HEK293 (cell line): ENCODE results near the gene PSME4.

Experiments
- CTCF ChIA-PET: fragments of 350-600 bp; formaldehyde crosslinking; extraction: SDS; loops from one replicate; lab custom pipeline; 2021; ENCODE audit warnings: antibody characterized with exemption; lab: Yijun Ruan, JAX
- POLR2A ChIA-PET: fragments of 300-600 bp; formaldehyde crosslinking; extraction: SDS; loops from one replicate; lab custom pipeline; 2020; ENCODE audit warnings: antibody characterized with exemption, inconsistent platforms; lab: Yijun Ruan, JAX
- H3K27ac ChIP-seq: fragments of 200-500 bp; sonication (Bioruptor generic); 2 replicates; pipeline ENCODE4 v1.5.1; 2014; ENCODE audit warnings: low read depth, low read length, control low read depth, inconsistent platforms; ENCODE audit errors: extremely low read depth
- H3K36me3 ChIP-seq, 2 experiments: fragments of 200-500 bp in 1 of 2; sonication (Bioruptor generic) in 1 of 2; 1 replicate in 1 of 2; 2 replicates in 1 of 2; pipeline ENCODE4 v1.5.1; 2014 to 2017; ENCODE audit warnings: inconsistent platforms in 2 of 2, low read length in 2 of 2; ENCODE audit not compliant: control insufficient read depth in 2 of 2, insufficient read depth in 1 of 2
- H3K4me1 ChIP-seq: fragments of 200-500 bp; sonication (Bioruptor generic); 2 replicates; pipeline ENCODE4 v1.5.1; 2014; ENCODE audit warnings: mild to moderate bottlenecking, low read length, inconsistent platforms; ENCODE audit not compliant: control insufficient read depth, insufficient read depth
- H3K4me3 ChIP-seq: 2 replicates; pipeline ENCODE4 v1.5.1; 2011; ENCODE audit warnings: low read depth, mild to moderate bottlenecking, control low read depth, low read length, moderate library complexity
- H3K9me3 ChIP-seq: fragments of 200-500 bp; sonication (Bioruptor generic); 2 replicates; pipeline ENCODE4 v1.5.1; 2014; ENCODE audit warnings: low read depth, low read length, inconsistent platforms; ENCODE audit not compliant: control insufficient read depth, insufficient read depth
- ATF2 ChIP-seq: fragments of 450-650 bp; formaldehyde crosslinking; IDR thresholded peaks from 2 replicates; pipeline ENCODE4 v1.5.1; 2016; ENCODE audit warnings: missing biosample characterization, missing genetic modification characterization, low read depth
- CTCF ChIP-seq: fragments of 450-650 bp; formaldehyde crosslinking; IDR thresholded peaks from 2 replicates; pipeline ENCODE4 v1.5.1; 2016; ENCODE audit warnings: missing biosample characterization, missing genetic modification characterization
- EGR2 ChIP-seq: fragments of 450-650 bp; formaldehyde crosslinking; IDR thresholded peaks from 2 replicates; pipeline ENCODE4 v1.5.1; 2016; ENCODE audit warnings: low read depth, missing biosample characterization, missing genetic modification characterization
- KLF1 ChIP-seq: fragments of 450-650 bp; formaldehyde crosslinking; IDR thresholded peaks from 2 replicates; pipeline ENCODE4 v1.5.1; 2016; ENCODE audit warnings: missing biosample characterization, missing genetic modification characterization
- MEIS1 ChIP-seq: sonication (generic); formaldehyde crosslinking; IDR thresholded peaks from 2 replicates; pipeline ENCODE4 v1.8.1; 2022; ENCODE audit warnings: missing genetic modification reagents, mild to moderate bottlenecking, borderline replicate concordance
- PRDM4 ChIP-seq: fragments of 450-650 bp; formaldehyde crosslinking; IDR thresholded peaks from 2 replicates; pipeline ENCODE4 v1.5.1; 2017; ENCODE audit warnings: missing biosample characterization, missing genetic modification characterization
- REPIN1 ChIP-seq: fragments of 450-650 bp; formaldehyde crosslinking; IDR thresholded peaks from 2 replicates; pipeline ENCODE4 v1.5.1; 2017; ENCODE audit warnings: missing biosample characterization, missing genetic modification characterization, low read depth
- SCRT1 ChIP-seq: fragments of 450-650 bp; formaldehyde crosslinking; IDR thresholded peaks from 2 replicates; pipeline ENCODE4 v1.5.1; 2016; ENCODE audit warnings: missing biosample characterization, missing genetic modification characterization, borderline replicate concordance
- SP7 ChIP-seq: fragments of 450-650 bp; formaldehyde crosslinking; IDR thresholded peaks from 2 replicates; pipeline ENCODE4 v1.5.1; 2016; ENCODE audit warnings: missing biosample characterization, missing genetic modification characterization
- TCF7L2 ChIP-seq: IDR thresholded peaks from 2 replicates; pipeline ENCODE4 v1.6.1; 2011; ENCODE audit warnings: low read depth, mild to moderate bottlenecking, inconsistent platforms, low read length, moderate library complexity, borderline replicate concordance
- TRIM28 ChIP-seq: IDR thresholded peaks from 2 replicates; pipeline ENCODE4 v1.6.1; 2011; ENCODE audit warnings: low read length, control low read depth, borderline replicate concordance
- ZBTB48 ChIP-seq: fragments of 450-650 bp; formaldehyde crosslinking; IDR thresholded peaks from 2 replicates; pipeline ENCODE4 v1.5.1; 2016; ENCODE audit warnings: missing biosample characterization, missing genetic modification characterization
- ZFP37 ChIP-seq: fragments of 450-650 bp; formaldehyde crosslinking; IDR thresholded peaks from 2 replicates; pipeline ENCODE4 v1.5.1; 2016; ENCODE audit warnings: missing biosample characterization, missing genetic modification characterization
- ZFP41 ChIP-seq: fragments of 450-650 bp; formaldehyde crosslinking; IDR thresholded peaks from 2 replicates; pipeline ENCODE4 v1.5.1; 2016; ENCODE audit warnings: missing biosample characterization, missing genetic modification characterization, borderline replicate concordance
- ZFP69B ChIP-seq: fragments of 450-650 bp; formaldehyde crosslinking; IDR thresholded peaks from 2 replicates; pipeline ENCODE4 v1.5.1; 2016; ENCODE audit warnings: missing biosample characterization, missing genetic modification characterization
- ZNF10 ChIP-seq: fragments of 450-650 bp; formaldehyde crosslinking; IDR thresholded peaks from 2 replicates; pipeline ENCODE4 v1.5.1; 2017; ENCODE audit warnings: missing biosample characterization, missing genetic modification characterization
- ZNF132 ChIP-seq: fragments of 450-650 bp; formaldehyde crosslinking; IDR thresholded peaks from 2 replicates; pipeline ENCODE4 v1.5.1; 2017; ENCODE audit warnings: missing biosample characterization, missing genetic modification characterization, borderline replicate concordance
- ZNF155 ChIP-seq: fragments of 450-650 bp; formaldehyde crosslinking; IDR thresholded peaks from 2 replicates; pipeline ENCODE4 v1.5.1; 2016; ENCODE audit warnings: missing biosample characterization, missing genetic modification characterization
- ZNF266 ChIP-seq: fragments of 450-650 bp; formaldehyde crosslinking; IDR thresholded peaks from 2 replicates; pipeline ENCODE4 v1.5.1; 2016; ENCODE audit warnings: missing biosample characterization, missing genetic modification characterization, low read depth
- ZNF302 ChIP-seq: fragments of 450-650 bp; formaldehyde crosslinking; IDR thresholded peaks from 2 replicates; pipeline ENCODE4 v1.5.1; 2016; ENCODE audit warnings: missing biosample characterization, missing genetic modification characterization, low read depth
- ZNF416 ChIP-seq: fragments of 450-650 bp; formaldehyde crosslinking; IDR thresholded peaks from 2 replicates; pipeline ENCODE4 v1.5.1; 2016; ENCODE audit warnings: missing biosample characterization, missing genetic modification characterization
- ZNF488 ChIP-seq: fragments of 450-650 bp; formaldehyde crosslinking; IDR thresholded peaks from 2 replicates; pipeline ENCODE4 v1.5.1; 2016; ENCODE audit warnings: missing biosample characterization, missing genetic modification characterization
- ZNF501 ChIP-seq: fragments of 450-650 bp; formaldehyde crosslinking; IDR thresholded peaks from 2 replicates; pipeline ENCODE4 v1.5.1; 2016; ENCODE audit warnings: missing biosample characterization, missing genetic modification characterization
- ZNF510 ChIP-seq: fragments of 450-650 bp; formaldehyde crosslinking; IDR thresholded peaks from 2 replicates; pipeline ENCODE4 v1.5.1; 2018; ENCODE audit warnings: mild to moderate bottlenecking, missing genetic modification characterization, missing biosample characterization; ENCODE audit not compliant: insufficient replicate concordance
- ZNF585B ChIP-seq: fragments of 450-650 bp; formaldehyde crosslinking; IDR thresholded peaks from 2 replicates; pipeline ENCODE4 v1.5.1; 2016; ENCODE audit warnings: missing biosample characterization, missing genetic modification characterization
- ZNF626 ChIP-seq: fragments of 450-650 bp; sonication (Bioruptor Pico); formaldehyde crosslinking; IDR thresholded peaks from 2 replicates; pipeline ENCODE4 v1.5.1; 2018; ENCODE audit warnings: missing biosample characterization, missing genetic modification characterization, inconsistent platforms
- ZNF629 ChIP-seq: fragments of 450-650 bp; formaldehyde crosslinking; IDR thresholded peaks from 2 replicates; pipeline ENCODE4 v1.5.1; 2017; ENCODE audit warnings: missing biosample characterization, missing genetic modification characterization
- ZNF658 ChIP-seq: fragments of 450-650 bp; formaldehyde crosslinking; IDR thresholded peaks from 2 replicates; pipeline ENCODE4; 2016; ENCODE audit warnings: missing biosample characterization, missing genetic modification characterization
- ZNF664 ChIP-seq: fragments of 450-650 bp; formaldehyde crosslinking; IDR thresholded peaks from 2 replicates; pipeline ENCODE4 v1.5.1; 2016; ENCODE audit warnings: missing biosample characterization, missing genetic modification characterization
- ZNF677 ChIP-seq: fragments of 450-650 bp; IDR thresholded peaks from 2 replicates; pipeline ENCODE4 v1.5.0; 2018; ENCODE audit warnings: missing biosample characterization, mild to moderate bottlenecking, missing genetic modification characterization, moderate library complexity
- ZNF776 ChIP-seq: fragments of 450-650 bp; formaldehyde crosslinking; IDR thresholded peaks from 2 replicates; pipeline ENCODE4 v1.5.0; 2017; ENCODE audit warnings: missing biosample characterization, missing genetic modification characterization, borderline replicate concordance
- ZNF843 ChIP-seq: fragments of 450-650 bp; formaldehyde crosslinking; IDR thresholded peaks from 2 replicates; pipeline ENCODE4 v1.5.1; 2016; ENCODE audit warnings: missing biosample characterization, missing genetic modification characterization
- TF ChIP-seq, protein P1 (sequence below): fragments of 450-650 bp; formaldehyde crosslinking; IDR thresholded peaks from 2 replicates; pipeline ENCODE4 v1.5.1; 2017; ENCODE audit warnings: missing biosample characterization, missing genetic modification characterization

Gene PSME4

DNA sequence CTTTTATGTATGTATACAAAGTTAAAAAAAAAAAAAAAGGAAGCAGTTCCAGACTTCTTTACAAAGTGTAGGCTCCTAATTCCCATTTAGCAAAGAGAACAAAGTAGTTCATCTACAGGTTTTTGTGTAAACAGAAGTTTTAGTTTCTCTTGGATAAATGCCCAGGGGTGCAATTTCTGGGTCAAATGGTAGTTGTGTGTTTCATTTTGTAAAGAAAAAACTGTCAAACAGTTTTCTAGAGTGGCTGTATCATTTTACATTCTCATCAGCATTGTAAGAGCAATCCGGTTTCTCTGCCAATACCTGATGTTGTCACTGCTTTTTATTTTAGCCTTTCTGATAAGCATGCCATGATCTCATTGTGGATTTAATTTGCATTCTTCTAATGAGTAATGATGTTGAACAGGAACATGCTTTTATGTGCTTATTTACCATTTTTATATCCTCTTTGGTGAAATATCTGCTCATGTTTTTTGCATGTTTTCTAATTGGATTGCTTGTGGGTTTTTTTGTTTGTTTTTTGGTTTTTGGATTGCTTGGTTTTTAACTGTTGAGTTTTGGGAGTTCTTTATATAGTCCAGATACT lies 16.6 kb upstream of the PSME4 start:
- Histone ChIP-seq H3K4me3 (no peak overlapping the region), H3K27ac (peak overlapping the region; percentile 72; the same call in 1 of the 2 replicates), H3K9me3 (no peaks in the 10 kb centered on the region), H3K36me3 (no peaks in the 10 kb centered on the region), H3K4me1 (peaks cover 17% of the 10 kb centered on the region)
- ChIA-PET POLR2A (no interaction called here), CTCF (no interaction called here)
- TF ChIP-seq TCF7L2 (0 out of 2 replicates have a peak, but pooled peaks have one; percentile 23), ZFP41 (no peak), ZNF776 (tag by site-specific recombination) (no peak), ZNF843 (tag by site-specific recombination) (peak; percentile 97), TRIM28 (peak; percentile 80; the same call in 1 of the 2 replicates), ATF2 (tag by site-specific recombination) (peak; percentile 84), ZNF629 (tag by site-specific recombination) (peak; percentile 96), EGR2 (no peak), ZNF626 (tag by site-specific recombination) (no peak), ZBTB48 (tag by site-specific recombination) (0 out of 2 replicates have a peak, but pooled peaks have one; percentile 26), ZNF488 (no peak), ZNF155 (tag by site-specific recombination) (no peak), ZNF132 (tag by site-specific recombination) (no peak), ZNF677 (tag by site-specific recombination) (no peak), ZNF302 (tag by site-specific recombination) (no peak), ZNF585B (tag by site-specific recombination) (no peak), KLF1 (tag by site-specific recombination) (no peak), SP7 (tag by site-specific recombination) (peak; percentile 96), ZNF416 (tag by site-specific recombination) (no peak), ZNF664 (no peak), ZFP69B (tag by site-specific recombination) (peak; percentile 71), ZNF501 (tag by site-specific recombination) (no peak), CTCF (tag by site-specific recombination) (no peak), REPIN1 (tag by site-specific recombination) (no peak; the same call in 1 of the 2 replicates), ZNF658 (no peak), ZFP37 (tag by site-specific recombination) (no peak), ZNF510 (tag by site-specific recombination) (no peak), SCRT1 (tag by site-specific recombination) (0 out of 2 replicates have a peak, but pooled peaks have one; percentile 84), ZNF10 (tag by site-specific recombination) (peak; percentile 91), ZNF266 (tag by site-specific recombination) (no peak), MEIS1 (CRISPR knock-in tag) (no peak), PRDM4 (tag by site-specific recombination) (peak; percentile 97)
- TF ChIP-seq, protein P1, sequence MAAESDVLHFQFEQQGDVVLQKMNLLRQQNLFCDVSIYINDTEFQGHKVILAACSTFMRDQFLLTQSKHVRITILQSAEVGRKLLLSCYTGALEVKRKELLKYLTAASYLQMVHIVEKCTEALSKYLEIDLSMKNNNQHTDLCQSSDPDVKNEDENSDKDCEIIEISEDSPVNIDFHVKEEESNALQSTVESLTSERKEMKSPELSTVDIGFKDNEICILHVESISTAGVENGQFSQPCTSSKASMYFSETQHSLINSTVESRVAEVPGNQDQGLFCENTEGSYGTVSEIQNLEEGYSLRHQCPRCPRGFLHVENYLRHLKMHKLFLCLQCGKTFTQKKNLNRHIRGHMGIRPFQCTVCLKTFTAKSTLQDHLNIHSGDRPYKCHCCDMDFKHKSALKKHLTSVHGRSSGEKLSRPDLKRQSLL (tag by site-specific recombination): peak; percentile 41; the same call in 1 of the 2 replicates
